Measurements from ENCODE around the gene RNF144A. TPM values are rescaled to one million over a fixed set of nuclear protein-coding genes. Genes with fewer than 3 reads are reported as not detected.

Gene RNF144A
- total RNA-seq, 1 experiment from 2014 or later = 10.6 TPM

- Histone ChIP-seq H4K8ac (replicated peaks; ENCODE audit: insufficient read length, low read depth, low read length) (no peak overlapping the region), H4K5ac (ENCODE audit: insufficient read length, low read depth, low read length) (no peak overlapping the region), H4K91ac (ENCODE audit: insufficient read length, low read depth, low read length) (no peak overlapping the region), H3K18ac (ENCODE audit: insufficient read length, low read depth, low read length) (no peak overlapping the region), H3K27ac (ENCODE audit: insufficient read length, low read depth, low read length) (no peak overlapping the region), H4K20me1 (ENCODE audit: control insufficient read depth, insufficient read depth, insufficient read length) (no peaks in the 10 kb centered on the region), H2BK12ac (ENCODE audit: insufficient read length, low read depth, low read length) (no peak overlapping the region), H3K23ac (ENCODE audit: insufficient read length, low read depth, low read length) (no peak overlapping the region), H2BK20ac (ENCODE audit: low read depth, low read length, poor library complexity, severe bottlenecking) (no peak overlapping the region), H2AK5ac (ENCODE audit: insufficient read length, low read length) (no peak overlapping the region), H3K79me2 (ENCODE audit: insufficient read depth, low read length) (0 out of 2 replicates have a peak, but pooled peaks cover 2% of the 10 kb centered on the region), H3K4ac (ENCODE audit: low read depth, low read length) (no peak overlapping the region), H3K14ac (ENCODE audit: insufficient read depth, low read length) (no peak overlapping the region), H2BK15ac (ENCODE audit: low read depth, low read length) (no peak overlapping the region), H3T11ph (ENCODE audit: low read length) (no peak overlapping the region), H3K4me1 (ENCODE audit: insufficient read depth, low read length) (no peaks in the 10 kb centered on the region), H2AFZ (ENCODE audit: low read length) (no peak overlapping the region), H3K27me3 (ENCODE audit: insufficient read depth, low read length) (no peaks in the 10 kb centered on the region), H3K9me3 (ENCODE audit: control insufficient read depth, low read depth, low read length) (no peaks in the 10 kb centered on the region), H2BK5ac (ENCODE audit: insufficient read length, low read length) (no peak overlapping the region), H2BK120ac (ENCODE audit: low read depth, low read length, poor library complexity, severe bottlenecking) (no peak overlapping the region), H3K4me2 (ENCODE audit: insufficient read depth, insufficient read length, low read length) (no peak overlapping the region), H3K56ac (ENCODE audit: insufficient read length, low read depth, low read length) (no peak overlapping the region), H3K23me2 (ENCODE audit: insufficient read length, low read depth, low read length, poor library complexity, severe bottlenecking) (no peaks in the 10 kb centered on the region), H3K9ac (ENCODE audit: extremely low read depth, insufficient read length, low read length) (no peak overlapping the region), H3K79me1 (ENCODE audit: insufficient read depth, low read depth, low read length, poor library complexity, severe bottlenecking) (no peaks in the 10 kb centered on the region)
- DNase-seq = no peak
- Mint-ChIP-seq H3K36me3 (ENCODE audit: insufficient read depth in 1 of 3, low read depth in 3 of 3) (peaks cover 5 to 16% (median 12%) of the 10 kb centered on the region in 3 experiments; a peak in 5 of 7 replicates), H3K27me3 (ENCODE audit: low read depth) (no peaks in the 10 kb centered on the region), H3K27ac (no peak overlapping the region), H3K4me1 (peaks cover 0 to 7% of the 10 kb centered on the region in 2 experiments; a peak in 2 of 4 replicates), H3K4me3 (no peak overlapping the region), H3K9me3 (peaks cover 0 to 2% of the 10 kb centered on the region in 2 experiments; a peak in 2 of 5 replicates)
- no CpG with 5 or more reads among the region's 7 CpGs for WGBS (ENCODE audit: extremely low coverage, insufficient read length, low lambda C conversion rate)
- TF ChIP-seq, protein P1, sequence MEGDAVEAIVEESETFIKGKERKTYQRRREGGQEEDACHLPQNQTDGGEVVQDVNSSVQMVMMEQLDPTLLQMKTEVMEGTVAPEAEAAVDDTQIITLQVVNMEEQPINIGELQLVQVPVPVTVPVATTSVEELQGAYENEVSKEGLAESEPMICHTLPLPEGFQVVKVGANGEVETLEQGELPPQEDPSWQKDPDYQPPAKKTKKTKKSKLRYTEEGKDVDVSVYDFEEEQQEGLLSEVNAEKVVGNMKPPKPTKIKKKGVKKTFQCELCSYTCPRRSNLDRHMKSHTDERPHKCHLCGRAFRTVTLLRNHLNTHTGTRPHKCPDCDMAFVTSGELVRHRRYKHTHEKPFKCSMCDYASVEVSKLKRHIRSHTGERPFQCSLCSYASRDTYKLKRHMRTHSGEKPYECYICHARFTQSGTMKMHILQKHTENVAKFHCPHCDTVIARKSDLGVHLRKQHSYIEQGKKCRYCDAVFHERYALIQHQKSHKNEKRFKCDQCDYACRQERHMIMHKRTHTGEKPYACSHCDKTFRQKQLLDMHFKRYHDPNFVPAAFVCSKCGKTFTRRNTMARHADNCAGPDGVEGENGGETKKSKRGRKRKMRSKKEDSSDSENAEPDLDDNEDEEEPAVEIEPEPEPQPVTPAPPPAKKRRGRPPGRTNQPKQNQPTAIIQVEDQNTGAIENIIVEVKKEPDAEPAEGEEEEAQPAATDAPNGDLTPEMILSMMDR (conservative IDR thresholded peaks at IDR 0.05) = no peak
These were observed 49.3 kb downstream of the RNF144A start for GRCh38 chr2:6966446-6966940.

Measured in H9 (cell line).